C4-2B (cell line): ENCODE data around the gene AGRP.

Source experiments
- CTCF ChIP-seq: fragments of 450-650 bp; conservative IDR thresholded peaks from 2 replicates; pipeline ENCODE4 v1.5.1; 2017; ENCODE audit warnings: mild to moderate bottlenecking
- ZFX ChIP-seq: fragments of 450-650 bp; IDR thresholded peaks from 2 replicates; pipeline ENCODE4 v1.6.1; 2017

- TF ChIP-seq CTCF, result no peak
- no peak for TF ChIP-seq ZFX
Measured at GRCh38 chr16:67460961-67461360, 22.4 kb downstream of the AGRP start.
